Measurements from ENCODE around the gene GPRASP1.
"Not testable (repeated sequence)": the region's sequence is repeated elsewhere in the genome, so short reads cannot be mapped to it uniquely, and the experiment has no call there.

Gene GPRASP1, protein sequence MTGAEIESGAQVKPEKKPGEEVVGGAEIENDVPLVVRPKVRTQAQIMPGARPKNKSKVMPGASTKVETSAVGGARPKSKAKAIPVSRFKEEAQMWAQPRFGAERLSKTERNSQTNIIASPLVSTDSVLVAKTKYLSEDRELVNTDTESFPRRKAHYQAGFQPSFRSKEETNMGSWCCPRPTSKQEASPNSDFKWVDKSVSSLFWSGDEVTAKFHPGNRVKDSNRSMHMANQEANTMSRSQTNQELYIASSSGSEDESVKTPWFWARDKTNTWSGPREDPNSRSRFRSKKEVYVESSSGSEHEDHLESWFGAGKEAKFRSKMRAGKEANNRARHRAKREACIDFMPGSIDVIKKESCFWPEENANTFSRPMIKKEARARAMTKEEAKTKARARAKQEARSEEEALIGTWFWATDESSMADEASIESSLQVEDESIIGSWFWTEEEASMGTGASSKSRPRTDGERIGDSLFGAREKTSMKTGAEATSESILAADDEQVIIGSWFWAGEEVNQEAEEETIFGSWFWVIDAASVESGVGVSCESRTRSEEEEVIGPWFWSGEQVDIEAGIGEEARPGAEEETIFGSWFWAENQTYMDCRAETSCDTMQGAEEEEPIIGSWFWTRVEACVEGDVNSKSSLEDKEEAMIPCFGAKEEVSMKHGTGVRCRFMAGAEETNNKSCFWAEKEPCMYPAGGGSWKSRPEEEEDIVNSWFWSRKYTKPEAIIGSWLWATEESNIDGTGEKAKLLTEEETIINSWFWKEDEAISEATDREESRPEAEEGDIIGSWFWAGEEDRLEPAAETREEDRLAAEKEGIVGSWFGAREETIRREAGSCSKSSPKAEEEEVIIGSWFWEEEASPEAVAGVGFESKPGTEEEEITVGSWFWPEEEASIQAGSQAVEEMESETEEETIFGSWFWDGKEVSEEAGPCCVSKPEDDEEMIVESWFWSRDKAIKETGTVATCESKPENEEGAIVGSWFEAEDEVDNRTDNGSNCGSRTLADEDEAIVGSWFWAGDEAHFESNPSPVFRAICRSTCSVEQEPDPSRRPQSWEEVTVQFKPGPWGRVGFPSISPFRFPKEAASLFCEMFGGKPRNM (N-terminal part only)

GRCh38 chrX:102651242-102652011 lies at the start of gene GPRASP1:
Gene GPRASP1 (plus strand): TSS chrX:102651483. CDS start chrX:102653914, 2,431 bp downstream.
- FAIRE-seq (no peak), DNase-seq (ENCODE audit: insufficient read length, low spot score) (no peak)

GRCh38 chrX:102604327-102604726 lies 47.0 kb upstream of the GPRASP1 start:
- FAIRE-seq (no peak), DNase-seq (ENCODE audit: insufficient read length, low spot score) (no peak)

DNA sequence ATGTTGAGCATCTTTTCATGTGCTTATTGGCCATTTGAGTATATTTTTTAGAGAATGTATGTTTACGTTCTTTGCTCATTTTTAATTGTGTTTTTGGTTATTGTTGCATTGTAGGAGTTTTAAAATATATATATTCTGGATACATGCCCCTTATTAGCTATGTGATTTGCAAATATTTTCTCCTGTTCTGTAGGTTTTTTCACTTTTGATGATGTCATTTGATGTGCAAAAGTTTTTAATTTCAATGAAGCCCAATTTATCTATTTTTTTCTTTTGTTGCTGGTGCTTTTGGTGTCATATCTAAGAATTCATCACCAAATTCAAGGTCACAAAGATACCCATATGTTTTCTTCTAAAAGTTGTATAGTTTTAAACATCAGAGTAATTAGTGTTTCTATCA lies 45.2 kb upstream of the GPRASP1 start:
- FAIRE-seq (no peak), DNase-seq (ENCODE audit: insufficient read length, low spot score) (no peak)

DNA sequence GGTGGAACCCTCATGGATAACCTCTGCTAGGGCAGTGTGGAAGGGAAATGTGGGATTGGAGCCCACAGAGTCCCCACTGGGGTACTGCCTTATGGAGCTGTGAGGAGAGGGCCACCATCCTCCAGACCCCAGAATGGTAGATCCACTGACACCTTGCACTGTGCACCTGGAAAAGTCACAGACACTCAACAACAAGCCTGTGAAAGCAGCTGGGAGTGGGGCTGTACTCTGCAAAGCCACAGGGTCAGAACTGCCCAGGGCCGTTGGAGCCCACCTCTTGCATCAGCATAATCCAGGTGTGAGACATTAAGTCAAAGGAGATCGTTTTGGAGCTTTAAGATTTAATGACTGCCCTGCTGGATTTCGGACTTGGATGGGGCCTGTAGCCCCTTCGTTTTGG lies 40.4 kb upstream of the GPRASP1 start:
- FAIRE-seq, result no peak
- no peak for DNase-seq (ENCODE audit: insufficient read length, low spot score)

GRCh38 chrX:102624105-102624504 lies 27.2 kb upstream of the GPRASP1 start:
- DNase-seq (ENCODE audit: insufficient read length, low spot score) (no peak), FAIRE-seq (no peak)

DNA sequence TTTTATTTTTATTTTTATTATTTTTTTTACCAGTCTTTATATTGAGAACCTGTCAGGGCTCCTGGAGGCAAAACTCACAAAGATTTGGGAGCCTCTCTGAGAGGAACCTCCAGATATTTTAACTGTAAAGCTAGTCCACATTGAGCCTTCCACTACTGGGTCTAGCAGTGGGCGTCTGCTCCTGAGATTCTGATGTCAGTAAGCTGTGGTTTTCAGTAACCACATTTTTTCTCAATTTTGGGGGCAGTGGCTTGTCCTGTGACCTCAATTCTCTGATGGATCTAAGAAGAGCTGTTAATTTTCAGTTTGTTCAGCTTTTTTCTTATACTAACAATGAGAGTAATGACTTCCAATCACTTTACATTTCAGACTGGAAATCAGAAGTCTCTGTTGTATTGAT lies 23.6 kb upstream of the GPRASP1 start:
- DNase-seq (ENCODE audit: insufficient read length, low spot score) (no peak), FAIRE-seq (no peak)

GRCh38 chrX:102637561-102637960 lies 13.7 kb upstream of the GPRASP1 start:
- DNase-seq (ENCODE audit: insufficient read length, low spot score) (no peak), FAIRE-seq (no peak)

DNA sequence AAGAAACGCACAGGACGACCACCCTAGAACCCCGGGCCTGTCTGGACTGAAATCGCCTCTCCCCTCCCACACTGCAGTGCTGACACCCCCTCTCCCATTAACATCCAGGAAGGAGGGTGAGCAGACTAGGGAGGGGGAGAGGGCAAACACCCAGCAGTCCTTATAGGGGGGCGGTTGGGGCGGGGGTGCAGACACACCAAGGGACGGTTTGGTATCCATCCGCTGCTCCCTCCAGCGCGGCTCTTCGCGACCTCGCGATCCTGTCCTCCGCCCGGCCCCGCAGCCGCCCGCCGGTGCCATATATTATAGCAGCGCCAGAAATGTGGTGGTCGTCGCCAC lies 411 bp upstream of the GPRASP1 start:
- FAIRE-seq (no peak), DNase-seq (ENCODE audit: insufficient read length, low spot score) (no peak)

DNA sequence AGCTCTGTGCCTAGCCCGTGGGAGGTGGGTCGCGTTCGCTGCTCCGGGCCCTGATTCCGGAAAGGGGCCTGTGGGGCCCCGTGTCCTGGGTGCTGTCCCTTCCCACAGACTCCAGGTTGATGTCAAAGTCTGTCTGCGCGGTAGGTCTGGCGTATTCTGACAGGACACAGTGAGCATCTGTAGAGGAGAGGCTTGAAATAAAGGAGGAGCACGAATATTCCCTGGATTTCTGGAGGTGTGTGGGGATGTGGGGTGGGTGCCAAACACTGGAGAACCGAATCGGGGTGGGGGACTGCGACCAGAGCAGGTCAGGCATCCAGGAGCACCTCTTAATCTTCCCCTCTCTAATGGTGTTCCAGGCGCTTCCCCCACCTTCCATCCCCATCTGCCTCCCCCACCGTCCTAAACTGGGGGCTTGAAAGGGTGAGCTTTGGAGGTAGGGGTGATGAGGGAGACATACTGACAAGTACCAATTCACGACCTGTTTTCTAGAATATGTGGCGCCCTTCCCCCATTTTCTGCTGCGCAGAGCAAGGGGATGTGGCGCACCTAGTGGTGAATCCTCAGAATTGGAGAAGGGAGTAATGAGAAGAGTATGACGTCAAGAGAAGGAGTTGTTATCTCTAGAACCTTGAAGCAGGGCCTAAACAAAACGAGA lies 877 bp downstream of the GPRASP1 start:
- no peak for FAIRE-seq
- DNase-seq (ENCODE audit: insufficient read length, low spot score), result no peak

DNA sequence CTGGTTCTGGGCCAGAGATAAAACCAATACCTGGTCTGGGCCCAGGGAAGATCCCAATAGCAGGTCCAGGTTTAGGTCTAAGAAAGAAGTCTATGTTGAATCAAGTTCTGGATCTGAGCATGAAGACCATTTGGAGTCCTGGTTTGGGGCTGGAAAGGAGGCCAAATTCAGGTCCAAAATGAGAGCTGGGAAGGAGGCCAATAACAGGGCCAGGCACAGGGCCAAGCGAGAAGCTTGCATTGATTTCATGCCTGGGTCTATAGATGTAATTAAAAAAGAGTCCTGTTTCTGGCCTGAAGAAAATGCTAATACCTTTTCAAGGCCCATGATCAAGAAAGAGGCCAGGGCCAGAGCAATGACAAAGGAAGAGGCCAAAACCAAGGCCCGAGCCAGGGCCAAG lies 3.4 kb downstream of the GPRASP1 start:
- FAIRE-seq (no peak), DNase-seq (ENCODE audit: insufficient read length, low spot score) (no peak)

- DNase-seq (ENCODE audit: insufficient read length, low spot score) (no peak), FAIRE-seq (no peak)
These were observed 7.3 kb downstream of the GPRASP1 start for GRCh38 chrX:102658556-102658955.

- FAIRE-seq (no peak), DNase-seq (ENCODE audit: insufficient read length, low spot score) (peak; percentile 47)
These were observed 8.8 kb downstream of the GPRASP1 start for GRCh38 chrX:102659790-102660757.

- FAIRE-seq; DNase-seq (ENCODE audit: insufficient read length, low spot score): not testable (repeated sequence)
These were observed 12.5 kb downstream of the GPRASP1 start for GRCh38 chrX:102663820-102664219.

- not testable (repeated sequence) for DNase-seq (ENCODE audit: insufficient read length, low spot score); FAIRE-seq
These were observed 15.8 kb downstream of the GPRASP1 start for GRCh38 chrX:102667034-102667433.

GRCh38 chrX:102669526-102669925 lies 18.2 kb downstream of the GPRASP1 start:
- FAIRE-seq (no peak), DNase-seq (ENCODE audit: insufficient read length, low spot score) (no peak)

DNA sequence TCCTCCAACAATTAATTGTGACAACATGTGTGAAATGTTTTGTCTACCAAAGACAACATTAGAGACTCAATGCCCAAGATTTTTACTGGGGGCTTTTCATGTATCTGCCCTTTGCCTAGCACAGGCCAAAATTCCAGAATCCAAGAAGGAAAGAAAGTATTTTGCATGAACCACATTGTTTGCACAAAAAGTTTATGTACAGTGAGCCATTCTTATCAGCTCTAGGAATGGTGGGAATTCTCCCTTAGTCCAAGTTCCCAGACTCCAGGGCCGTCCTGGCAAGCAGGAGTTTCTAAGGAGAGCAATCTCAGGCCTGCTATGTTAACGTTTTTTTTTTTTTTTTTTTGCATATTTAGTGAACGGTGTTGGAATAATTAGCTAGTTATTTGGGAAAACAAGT lies 21.6 kb downstream of the GPRASP1 start:
- FAIRE-seq (no peak), DNase-seq (ENCODE audit: insufficient read length, low spot score) (no peak)

- not testable (repeated sequence) for FAIRE-seq; DNase-seq (ENCODE audit: insufficient read length, low spot score)
These were observed 26.2 kb downstream of the GPRASP1 start for GRCh38 chrX:102677479-102677878.

DNA sequence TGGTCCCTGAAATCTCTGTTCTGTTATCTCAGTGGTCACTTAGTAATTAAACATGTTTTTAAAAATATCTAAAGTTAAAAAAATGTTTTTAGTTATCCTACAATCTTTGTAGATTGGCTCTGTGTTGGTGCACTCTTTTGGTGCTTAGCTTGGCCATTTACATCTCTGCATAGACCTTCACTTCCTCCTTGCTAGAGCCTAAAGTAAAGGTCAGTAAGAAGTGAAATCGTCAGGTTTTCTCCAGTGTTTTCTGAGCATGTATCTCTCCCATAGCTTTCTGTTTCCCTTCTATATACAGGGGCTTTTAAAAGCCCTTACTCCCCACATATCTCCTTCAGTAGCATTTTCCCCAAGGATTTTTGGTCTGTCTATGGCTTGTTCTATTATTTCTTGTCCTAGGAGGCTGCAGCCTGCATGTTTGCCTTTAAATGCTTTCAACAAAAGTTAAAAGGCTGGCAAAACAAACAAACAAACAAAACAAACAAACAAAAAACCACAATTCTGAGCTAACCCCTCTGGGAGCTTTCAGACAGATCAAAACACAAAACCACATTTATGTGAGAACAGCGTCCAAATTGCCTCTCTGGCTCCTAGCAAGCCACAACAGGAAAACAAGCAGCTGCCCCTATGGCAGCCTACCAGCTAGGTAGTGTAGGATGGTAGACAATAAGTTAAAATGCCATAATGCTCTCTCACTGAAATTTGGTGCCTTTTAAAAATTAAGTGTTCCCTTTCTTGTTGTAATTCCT lies 33.7 kb downstream of the GPRASP1 start:
- FAIRE-seq, result no peak
- DNase-seq (ENCODE audit: insufficient read length, low spot score), result no peak
